GM12878 (cell line): ENCODE data around the gene ASCC3. TPM values are rescaled to one million over a fixed set of nuclear protein-coding genes. Genes with fewer than 3 reads are reported as not detected.

Experiments
- ATAC-seq: fragments of 200-7000 bp; cut with Tn5 transposase; 3 replicates; pipeline ENCODE4 v1.9.1; 2020; ENCODE audit warnings: mild to moderate bottlenecking, moderate library complexity
- BruUV-seq: library from RNA; stranded (reverse); fragments of 400-500 nt; replicated peaks from 2 replicates; lab custom pipeline; 2021; lab: Mats Ljungman, UMichigan
- CTCF ChIA-PET: fragments of 300-600 bp; sonication (Branson Sonifier 250); formaldehyde crosslinking; extraction: SDS; loops from one replicate; lab custom pipeline; 2021; ENCODE audit warnings: inconsistent platforms; lab: Yijun Ruan, JAX
- POLR2A ChIA-PET: fragments of 350-600 bp; formaldehyde crosslinking; extraction: SDS; loops from one replicate; lab custom pipeline; 2021; ENCODE audit warnings: inconsistent platforms; lab: Charles Lee
- RAD21 ChIA-PET: fragments of 300-600 bp; sonication (Branson Sonifier 250); formaldehyde crosslinking; loops from one replicate; lab custom pipeline; 2023; ENCODE audit warnings: antibody characterized with exemption; ENCODE audit not compliant: unreplicated experiment; lab: Charles Lee
- SMC1A ChIA-PET: fragments of 300-600 bp; sonication (Branson Sonifier 250); formaldehyde crosslinking; loops from one replicate; lab custom pipeline; 2023; ENCODE audit not compliant: unreplicated experiment, uncharacterized antibody; lab: Charles Lee
- DNase-seq: peaks from one replicate; pipeline ENCODE4 v3.0.0-alpha.2; 2011; ENCODE audit warnings: low read depth, low spot score
- FAIRE-seq: peaks from 3 replicates; lab custom pipeline; 2011; peaks lifted over from hg19 to GRCh38; lab: Jason Lieb, UNC
- H2AFZ ChIP-seq: 2 replicates; pipeline ENCODE4 v1.6.0; 2011; ENCODE audit warnings: low read depth, low read length, control low read depth; ENCODE audit not compliant: control insufficient read depth
- H3K27ac ChIP-seq: 2 replicates; pipeline ENCODE4 v1.5.1; 2011; ENCODE audit warnings: control low read depth; ENCODE audit not compliant: control insufficient read depth, insufficient read depth
- H3K27me3 ChIP-seq, 2 experiments: replicated peaks in 1 of 2; 2 replicates each; pipeline versions ENCODE4 v1.6.0 to v1.6.1; 2011; ENCODE audit warnings: low read length in 1 of 2; ENCODE audit not compliant: control insufficient read depth in 2 of 2, insufficient read depth in 2 of 2
- H3K36me3 ChIP-seq, 2 experiments: 2 replicates each; pipeline ENCODE4 v1.5.1; 2011; ENCODE audit warnings: low read length in 1 of 2; ENCODE audit not compliant: control insufficient read depth in 2 of 2, insufficient read depth in 2 of 2
- H3K4me1 ChIP-seq: 2 replicates; pipeline ENCODE4 v1.6.1; 2011; ENCODE audit warnings: mild to moderate bottlenecking, low read length, moderate library complexity, mixed read lengths; ENCODE audit not compliant: control insufficient read depth, insufficient read depth
- H3K4me2 ChIP-seq: 2 replicates; pipeline ENCODE4 v1.6.0; 2011; ENCODE audit warnings: control low read depth; ENCODE audit not compliant: control insufficient read depth, insufficient read depth
- H3K4me3 ChIP-seq: fragments of 200-600 bp; sonication (generic); 2 replicates; pipeline ENCODE4 v1.5.1; 2016
- H3K79me2 ChIP-seq: 2 replicates; pipeline ENCODE4 v1.6.0; 2011; ENCODE audit warnings: low read length; ENCODE audit not compliant: control insufficient read depth, insufficient read depth
- H3K9ac ChIP-seq: 2 replicates; pipeline ENCODE4 v1.8.0; 2011; ENCODE audit warnings: low read length, control low read depth, mixed read lengths; ENCODE audit not compliant: control insufficient read depth, insufficient read depth
- H3K9me3 ChIP-seq: replicated peaks from 3 replicates; pipeline ENCODE4 v1.5.1; 2011; ENCODE audit warnings: mild to moderate bottlenecking, low read length; ENCODE audit not compliant: control insufficient read depth, insufficient read depth
- H4K20me1 ChIP-seq: 2 replicates; pipeline ENCODE4 v1.6.0; 2011; ENCODE audit not compliant: control insufficient read depth, insufficient read depth
- ATF3 ChIP-seq: IDR thresholded peaks from 2 replicates; pipeline ENCODE4 v1.6.1; 2011; ENCODE audit warnings: low read depth, mild to moderate bottlenecking, low read length, moderate library complexity, borderline replicate concordance; ENCODE audit errors: extremely low read depth
- BACH1 ChIP-seq: fragments of 450-650 bp; IDR thresholded peaks from 2 replicates; pipeline ENCODE4 v1.6.1; 2017; ENCODE audit warnings: mild to moderate bottlenecking, borderline replicate concordance
- CREB1 ChIP-seq: IDR thresholded peaks from 2 replicates; pipeline ENCODE4 v1.6.1; 2012; ENCODE audit warnings: low read depth, mild to moderate bottlenecking, inconsistent platforms
- DPF2 ChIP-seq: fragments of 450-650 bp; IDR thresholded peaks from 2 replicates; pipeline ENCODE4 v1.6.1; 2017; ENCODE audit warnings: mild to moderate bottlenecking
- HSF1 ChIP-seq: fragments of 150-350 bp; IDR thresholded peaks from 2 replicates; pipeline ENCODE4 v1.6.1; 2014; ENCODE audit warnings: mild to moderate bottlenecking, low read depth, low read length
- MAX ChIP-seq: IDR thresholded peaks from 2 replicates; pipeline ENCODE4 v1.6.1; 2012; ENCODE audit warnings: low read depth, low read length, improper control_type of control experiment
- MEF2A ChIP-seq: IDR thresholded peaks from 2 replicates; pipeline ENCODE4 v1.6.1; 2011; ENCODE audit warnings: low read depth, mild to moderate bottlenecking, low read length, moderate library complexity; ENCODE audit not compliant: insufficient read depth
- NFXL1 ChIP-seq: fragments of 450-650 bp; IDR thresholded peaks from 2 replicates; pipeline ENCODE4 v1.6.1; 2017; ENCODE audit warnings: antibody characterized with exemption, mild to moderate bottlenecking, borderline replicate concordance
- NKRF ChIP-seq: fragments of 450-650 bp; conservative IDR thresholded peaks from 2 replicates; pipeline ENCODE4 v1.6.1; 2017; ENCODE audit warnings: mild to moderate bottlenecking, moderate library complexity
- POU2F2 ChIP-seq: IDR thresholded peaks from 3 replicates; pipeline ENCODE4 v1.6.1; 2011; ENCODE audit warnings: low read depth, mild to moderate bottlenecking, low read length, borderline replicate concordance
- RBBP5 ChIP-seq: fragments of 200-600 bp; sonication (generic); conservative IDR thresholded peaks from 2 replicates; pipeline ENCODE4 v1.6.1; 2016
- RFX5 ChIP-seq: IDR thresholded peaks from 2 replicates; pipeline ENCODE4 v1.6.1; 2011; ENCODE audit warnings: low read depth, low read length, improper control_type of control experiment
- SMAD1 ChIP-seq: fragments of 450-650 bp; IDR thresholded peaks from 2 replicates; pipeline ENCODE4 v1.6.1; 2018; ENCODE audit warnings: mild to moderate bottlenecking, low read depth; ENCODE audit not compliant: partially characterized antibody
- SMARCA5 ChIP-seq: fragments of 450-650 bp; IDR thresholded peaks from 2 replicates; pipeline ENCODE4 v1.6.1; 2017; ENCODE audit warnings: mild to moderate bottlenecking
- TCF12 ChIP-seq: IDR thresholded peaks from 2 replicates; pipeline ENCODE4 v1.6.1; 2011; ENCODE audit warnings: low read depth, mild to moderate bottlenecking, low read length
- USF1 ChIP-seq: IDR thresholded peaks from 2 replicates; pipeline ENCODE4 v1.6.1; 2011; ENCODE audit warnings: borderline replicate concordance, low read depth, mild to moderate bottlenecking, moderate library complexity, mixed read lengths, low read length; ENCODE audit not compliant: insufficient read depth; ENCODE audit errors: extremely low read length
- ZNF207 ChIP-seq: fragments of 450-650 bp; IDR thresholded peaks from 2 replicates; pipeline ENCODE4 v1.6.1; 2014; ENCODE audit warnings: antibody characterized with exemption, mild to moderate bottlenecking, borderline replicate concordance
- ZNF217 ChIP-seq: fragments of 450-650 bp; IDR thresholded peaks from 2 replicates; pipeline ENCODE4 v1.6.1; 2017; ENCODE audit warnings: antibody characterized with exemption, mild to moderate bottlenecking
- ZSCAN29 ChIP-seq: fragments of 450-650 bp; IDR thresholded peaks from 2 replicates; pipeline ENCODE4 v1.6.1; 2017; ENCODE audit warnings: mild to moderate bottlenecking, moderate library complexity
- WGBS: methylation state at CpG from one replicate; pipeline ENCODE4 v1.1.6; 2016; ENCODE audit warnings: low lambda C conversion rate; ENCODE audit not compliant: insufficient replicate concordance, insufficient coverage; ENCODE audit errors: missing lambda C conversion rate; 5-methylcytosine and 5-hydroxymethylcytosine counted together
- in situ Hi-C: fragments of 300-500 bp; cut with MboI; formaldehyde crosslinking; loops from 9 replicates; pipeline ENCODE4 v1.14.3; 2018; ENCODE audit warnings: mixed read lengths
- intact Hi-C: fragments of 100-400 bp; cut with micrococcal nuclease; formaldehyde crosslinking; loops from one replicate; pipeline ENCODE4 v1.14.2; 2022; ENCODE audit not compliant: unreplicated experiment
- polyA plus RNA-seq, 11 experiments: library from polyadenylated mRNA; depleted of rRNA in 4 of 11; unstranded in 6 of 11; stranded (reverse) in 5 of 11; fragments of >200 nt; fragmentation: Nextera tagmentation in 4 of 11; fragmentation: Illumina TruSeq in 1 of 11; extraction: Ambion mirVana in 4 of 11; extraction: Trizol in 1 of 11; gene quantifications; 1 replicate in 1 of 11; 2 replicates in 10 of 11; pipeline versions ENCODE4 v1.2.1 to v1.2.3, GENCODE V29; 2011 to 2016; ENCODE audit warnings: inconsistent platforms in 2 of 11, missing spikeins in 2 of 11, low read depth in 1 of 11
- total RNA-seq, 4 experiments: library from RNA; depleted of rRNA in 3 of 4; stranded (reverse); fragments of >200 nt in 3 of 4; fragmentation: Illumina TruSeq in 1 of 4; extraction: Trizol in 1 of 4; gene quantifications; 2 replicates each; pipeline versions ENCODE4 v1.2.1 to v1.2.3, GENCODE V29; 2013 to 2021

Gene ASCC3
- total and polyA plus RNA-seq, 10 of the 15 experiments (the other 5 are each of a cell fraction or from before 2014, with no cell fraction given) = 19.9 to 76.2 (median 55.9) TPM

GRCh38 chr6:100724222-100724621 lies 156.9 kb downstream of the ASCC3 start:
- FAIRE-seq = no peak
- Histone ChIP-seq H3K4me3 (no peak overlapping the region), H2AFZ (no peak overlapping the region), H3K36me3 (peaks cover 0 to 7% of the 10 kb centered on the region in 2 experiments; a peak in 1 of 4 replicates), H3K4me2 (no peak overlapping the region), H3K9ac (no peak overlapping the region), H3K79me2 (no peaks in the 10 kb centered on the region), H3K4me1 (no peaks in the 10 kb centered on the region), H3K27me3 (no peaks in the 10 kb centered on the region), H3K27ac (no peak overlapping the region), H4K20me1 (no peaks in the 10 kb centered on the region), H3K9me3 (no peaks in the 10 kb centered on the region)
- ATAC-seq = no peak
- 92% methylated on average over 1 of the region's 1 CpG for WGBS
- RAD21 ChIA-PET = no interaction called here
- DNase-seq = no peak
- intact Hi-C loops = loop anchor here (5.0 kb wide), 1 partner anchor 617 kb away; no protein-coding TSS in a partner anchor
- in situ Hi-C loops = no loop called here
- BruUV-seq = no TSS peak
- SMC1A ChIA-PET = interaction anchor here (0.6 to 1.5 kb wide), 3 partner anchors 22 to 159 kb away, joined by 3 to 7 read pairs (median 4); no protein-coding TSS in a partner anchor
- POLR2A ChIA-PET = no interaction called here
- CTCF ChIA-PET = no interaction called here
- TF ChIP-seq DPF2 = no peak
- no peak for TF ChIP-seq USF1
- no peak for TF ChIP-seq NKRF
- no peak for TF ChIP-seq MAX
- no peak for TF ChIP-seq SMAD1
- no peak for TF ChIP-seq SMARCA5
- no peak for TF ChIP-seq BACH1
- TF ChIP-seq RBBP5 = no peak
- no peak for TF ChIP-seq CREB1
- TF ChIP-seq NFXL1 = no peak
- no peak for TF ChIP-seq HSF1
- no peak for TF ChIP-seq TCF12
- no peak for TF ChIP-seq ZNF217
- TF ChIP-seq MEF2A = no peak
- no peak for TF ChIP-seq ZSCAN29
- no peak for TF ChIP-seq ATF3
- no peak for TF ChIP-seq RFX5
- no peak for TF ChIP-seq ZNF207
- no peak for TF ChIP-seq POU2F2
